T1000 (cell line): ENCODE data around the gene TP53RK.

ENCODE experiments used
- DNase-seq: peaks from one replicate; lab custom pipeline; 2025; ENCODE audit warnings: mixed read lengths; lab: John Stamatoyannopoulos, UW

Gene TP53RK

GRCh38 chr20:46638134-46638897, 50.9 kb downstream of the TP53RK start:
- DNase-seq, result no peak

- no peak for DNase-seq
Measured at GRCh38 chr20:46637427-46638133, 51.7 kb downstream of the TP53RK start.

- no peak for DNase-seq
Measured at GRCh38 chr20:46637020-46637419, 52.2 kb downstream of the TP53RK start.

- DNase-seq, result no peak
Measured at GRCh38 chr20:46636514-46636913, 52.7 kb downstream of the TP53RK start.

- no peak for DNase-seq
Measured at GRCh38 chr20:46635514-46636136, 53.6 kb downstream of the TP53RK start.

- no peak for DNase-seq
Measured at GRCh38 chr20:46634528-46634927, 54.7 kb downstream of the TP53RK start.
